GM18511 (cell line): ENCODE data around the gene HJV.
A peak's percentile ranks its signal among the peaks of the same experiment; 100 is the strongest.

ENCODE experiments used
- ATAC-seq: cut with Tn5 transposase; IDR thresholded peaks from one replicate; pipeline ENCODE4 v1.9.1; 2021; ENCODE audit warnings: mild to moderate bottlenecking, moderate library complexity; ENCODE audit not compliant: unreplicated experiment

HJV gene

GRCh38 chr1:146022403-146023127, 1.0 kb upstream of the HJV start:
- no peak for ATAC-seq

- ATAC-seq, result no peak
These were observed 487 bp downstream of the HJV start for GRCh38 chr1:146021050-146021445.

- no peak for ATAC-seq
These were observed 1.2 kb downstream of the HJV start for GRCh38 chr1:146020058-146021049.

- ATAC-seq, result no peak
These were observed 2.1 kb downstream of the HJV start for GRCh38 chr1:146019231-146020057.

GRCh38 chr1:146016891-146017290, 4.6 kb downstream of the HJV start:
- no peak for ATAC-seq

GRCh38 chr1:146013559-146013922, 8.0 kb downstream of the HJV start:
- ATAC-seq, result no peak

GRCh38 chr1:146012703-146013558, 8.6 kb downstream of the HJV start:
- ATAC-seq, result no peak

- ATAC-seq, result no peak
These were observed 11.3 kb downstream of the HJV start for GRCh38 chr1:146010126-146010738.

GRCh38 chr1:146007489-146008133, 13.9 kb downstream of the HJV start:
- no peak for ATAC-seq

- no peak for ATAC-seq
These were observed 19.8 kb downstream of the HJV start for GRCh38 chr1:146001709-146002108.

- ATAC-seq, result no peak
These were observed 22.1 kb downstream of the HJV start for GRCh38 chr1:145999321-146000024.

GRCh38 chr1:145997718-145998023, 23.9 kb downstream of the HJV start:
- ATAC-seq, result no peak

- peak; percentile 61 for ATAC-seq
These were observed 24.4 kb downstream of the HJV start for GRCh38 chr1:145997016-145997717.

- peak; percentile 94 for ATAC-seq
These were observed 25.0 kb downstream of the HJV start, which contains the start of gene TXNIP for GRCh38 chr1:145996433-145997015. TXNIP (minus strand) TSS chr1:145996579; CDS start chr1:145996266, 313 bp downstream.

GRCh38 chr1:145995964-145996432, 25.5 kb downstream of the HJV start:
- ATAC-seq, result no peak

GRCh38 chr1:145995148-145995881, 26.2 kb downstream of the HJV start:
- no peak for ATAC-seq
